ENCODE results near the gene BBX.

DNA sequence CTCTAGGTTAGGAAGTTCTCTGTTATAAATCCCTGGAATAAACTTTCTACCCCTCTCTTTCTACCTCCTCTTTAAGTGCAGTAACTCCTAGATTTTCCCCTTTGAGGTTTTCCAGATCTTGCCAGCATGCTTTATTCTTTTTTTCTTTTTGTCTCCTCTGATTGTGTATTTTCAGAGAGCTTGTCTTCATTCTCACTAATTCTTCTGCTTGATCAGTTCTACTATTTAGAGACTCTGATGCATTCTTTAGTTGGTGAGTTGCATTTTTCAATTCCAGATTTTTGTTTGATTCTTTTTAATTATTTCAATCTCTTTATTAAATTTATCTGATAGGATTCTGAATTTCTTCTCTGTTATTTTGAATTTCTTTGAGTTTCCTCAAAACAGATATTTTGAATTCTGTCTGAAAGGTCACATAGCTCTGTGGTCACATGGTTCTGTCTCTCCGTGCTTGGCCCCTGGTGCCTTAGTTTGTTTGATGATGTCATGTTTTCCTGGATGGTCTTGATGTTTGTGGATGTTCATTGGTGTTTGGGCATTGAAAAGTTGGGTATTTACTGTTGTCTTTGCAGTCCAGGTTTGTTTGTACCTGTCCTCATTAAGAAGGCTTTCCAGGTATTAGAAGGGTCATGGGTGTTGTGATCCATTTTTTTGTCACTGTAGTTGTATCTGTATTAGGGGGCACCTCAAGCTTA is 89.2 kb downstream of the BBX start:
- TF ChIP-seq CTCF (IDR thresholded peaks at IDR 0.05; ENCODE audit: borderline replicate concordance, extremely low read depth, low read length, poor library complexity, severe bottlenecking) (no peak), EZH2 (IDR thresholded peaks at IDR 0.05; ENCODE audit: borderline replicate concordance, low read depth, low read length, severe bottlenecking) (no peak)

All from DND-41 (cell line).